B cell (primary cell): Measurements from ENCODE around the gene EVA1A. TPM values are rescaled to one million over a fixed set of nuclear protein-coding genes. Genes with fewer than 3 reads are reported as not detected.

Source experiments
- ATAC-seq: fragments of 200-7000 bp; cut with Tn5 transposase; one replicate; pipeline ENCODE4 v1.10.0; 2021; ENCODE audit warnings: low read depth, mild to moderate bottlenecking, moderate number of reproducible peaks, moderate library complexity
- CTCF ChIA-PET: fragments of 350-600 bp; sonication (Branson Sonifier 250); formaldehyde crosslinking; loops from one replicate; lab custom pipeline; 2021; ENCODE audit warnings: antibody characterized with exemption, inconsistent platforms; lab: Charles Lee
- POLR2A ChIA-PET: fragments of 350-600 bp; sonication (Branson Sonifier 250); formaldehyde crosslinking; loops from one replicate; lab custom pipeline; 2021; ENCODE audit warnings: antibody characterized with exemption; lab: Charles Lee
- DNase-seq: peaks from one replicate; pipeline ENCODE4 v3.0.0; 2013
- H2AFZ ChIP-seq: 2 replicates; pipeline ENCODE4 v1.6.1; 2012; ENCODE audit warnings: mild to moderate bottlenecking, low read depth, low read length; ENCODE audit not compliant: insufficient read depth, poor library complexity, severe bottlenecking
- H3K27ac ChIP-seq, 2 donors: 1 replicate in 1 of 2; 2 replicates in 1 of 2; pipeline ENCODE4 v1.5.1; 2012 to 2013; ENCODE audit warnings: low read length in 2 of 2, mild to moderate bottlenecking in 2 of 2, moderate library complexity in 1 of 2
- H3K27me3 ChIP-seq, 4 experiments: fragments of 200-600 bp in 1 of 4; sonication (generic) in 1 of 4; replicated peaks in 1 of 4; 1 replicate in 2 of 4; 2 replicates in 2 of 4; pipeline versions ENCODE4 v1.6.1 to v1.7.0; 2013 to 2016; ENCODE audit warnings: low read length in 3 of 4, mild to moderate bottlenecking in 2 of 4, mixed read lengths in 1 of 4, moderate library complexity in 1 of 4; ENCODE audit not compliant: insufficient read depth in 4 of 4, control insufficient read depth in 3 of 4; ENCODE audit errors: control extremely low read depth in 1 of 4
- H3K36me3 ChIP-seq, 2 experiments: replicated peaks in 1 of 2; 1 replicate in 1 of 2; 2 replicates in 1 of 2; pipeline versions ENCODE4 v1.6.1 to v1.7.1; 2013; ENCODE audit warnings: low read length in 1 of 2; ENCODE audit not compliant: insufficient read depth in 2 of 2, control insufficient read depth in 1 of 2; ENCODE audit errors: control extremely low read depth in 1 of 2, extremely low read depth in 1 of 2
- H3K4me1 ChIP-seq, 2 donors: fragments of 200-600 bp in 1 of 2; sonication (generic) in 1 of 2; 1 replicate in 1 of 2; 2 replicates in 1 of 2; pipeline versions ENCODE4 v1.5.1 to v1.6.1; 2013 to 2017; ENCODE audit warnings: low read length in 2 of 2; ENCODE audit not compliant: control insufficient read depth in 2 of 2, insufficient read depth in 2 of 2
- H3K4me2 ChIP-seq: replicated peaks from 2 replicates; pipeline ENCODE3; 2012; ENCODE audit warnings: mild to moderate bottlenecking, low read depth, low read length; ENCODE audit not compliant: poor library complexity, severe bottlenecking
- H3K4me3 ChIP-seq, 5 experiments: fragments of 200-600 bp in 1 of 5; sonication (generic) in 1 of 5; 1 replicate in 3 of 5; 2 replicates in 2 of 5; pipeline versions ENCODE4 v1.5.1 to v1.7.0; 2011 to 2016; ENCODE audit warnings: low read length in 4 of 5, mild to moderate bottlenecking in 4 of 5, low read depth in 2 of 5, control low read depth in 1 of 5, moderate library complexity in 1 of 5; ENCODE audit not compliant: insufficient read depth in 1 of 5; ENCODE audit errors: control extremely low read depth in 1 of 5, extremely low read depth in 1 of 5
- H3K79me2 ChIP-seq: fragments of 200-600 bp; sonication (generic); one replicate; pipeline ENCODE4 v1.6.0; 2016; ENCODE audit warnings: low read length; ENCODE audit not compliant: control insufficient read depth, insufficient read depth
- H3K9ac ChIP-seq: fragments of 200-600 bp; sonication (generic); 2 replicates; pipeline ENCODE4 v1.6.1; 2017; ENCODE audit warnings: mild to moderate bottlenecking, low read length, moderate library complexity
- H3K9me3 ChIP-seq, 3 donors: one replicate each; pipeline versions ENCODE4 v1.6.1 to v1.7.1; 2013; ENCODE audit warnings: low read length in 2 of 3; ENCODE audit not compliant: control insufficient read depth in 2 of 3, insufficient read depth in 1 of 3; ENCODE audit errors: control extremely low read depth in 1 of 3
- H4K20me1 ChIP-seq: 2 replicates; pipeline ENCODE4 v1.6.0; 2012; ENCODE audit warnings: mild to moderate bottlenecking, low read length; ENCODE audit not compliant: insufficient read depth, control insufficient read depth, poor library complexity, severe bottlenecking
- H3K27ac Mint-ChIP-seq: one replicate; pipeline ENCODE4 v1.8.0; 2021; ENCODE audit warnings: mixed read lengths
- H3K27me3 Mint-ChIP-seq: one replicate; pipeline ENCODE4 v1.8.0; 2021; ENCODE audit warnings: mixed read lengths
- H3K4me1 Mint-ChIP-seq: one replicate; pipeline ENCODE4 v1.8.0; 2021; ENCODE audit warnings: mixed read lengths
- H3K4me3 Mint-ChIP-seq: one replicate; pipeline ENCODE4 v1.8.0; 2021; ENCODE audit warnings: mixed read lengths
- H3K9me3 Mint-ChIP-seq: one replicate; pipeline ENCODE4 v1.8.0; 2022; ENCODE audit warnings: mixed read lengths; ENCODE audit not compliant: insufficient read depth
- EZH2 ChIP-seq: IDR thresholded peaks from 2 replicates; pipeline ENCODE4 v1.6.1; 2012; ENCODE audit warnings: borderline replicate concordance, low read depth, mild to moderate bottlenecking, moderate library complexity, low read length; ENCODE audit not compliant: insufficient read depth, poor library complexity, severe bottlenecking
- WGBS: methylation state at CpG from one replicate; pipeline ENCODE4 v1.1.5; 2013; ENCODE audit warnings: missing lambda C conversion rate; ENCODE audit not compliant: insufficient coverage; 5-methylcytosine and 5-hydroxymethylcytosine counted together
- intact Hi-C: fragments of 100-400 bp; cut with micrococcal nuclease; formaldehyde crosslinking; loops from one replicate; pipeline ENCODE4 v1.10.0; 2022
- polyA plus RNA-seq: library from polyadenylated mRNA; depleted of rRNA; stranded (reverse); fragments of >200 nt; gene quantifications from 2 replicates; pipeline ENCODE4 v1.2.3, GENCODE V29; 2012
- total RNA-seq, 2 donors: library from RNA; stranded (reverse); fragments of 120-200 nt in 1 of 2; gene quantifications; 1 replicate in 1 of 2; 2 replicates in 1 of 2; pipeline versions ENCODE4 v1.2.3 to v1.2.4, GENCODE V29; 2013 to 2022
- TF ChIP-seq, protein P1 (sequence below): fragments of 200-600 bp; IDR thresholded peaks from one replicate; pipeline ENCODE4 v1.8.0; 2022; ENCODE audit warnings: antibody characterized with exemption, mild to moderate bottlenecking

EVA1A gene
- total and polyA plus RNA-seq, 2 donors (not counting 1 experiment from before 2014, with no cell fraction given) = not detected

DNA sequence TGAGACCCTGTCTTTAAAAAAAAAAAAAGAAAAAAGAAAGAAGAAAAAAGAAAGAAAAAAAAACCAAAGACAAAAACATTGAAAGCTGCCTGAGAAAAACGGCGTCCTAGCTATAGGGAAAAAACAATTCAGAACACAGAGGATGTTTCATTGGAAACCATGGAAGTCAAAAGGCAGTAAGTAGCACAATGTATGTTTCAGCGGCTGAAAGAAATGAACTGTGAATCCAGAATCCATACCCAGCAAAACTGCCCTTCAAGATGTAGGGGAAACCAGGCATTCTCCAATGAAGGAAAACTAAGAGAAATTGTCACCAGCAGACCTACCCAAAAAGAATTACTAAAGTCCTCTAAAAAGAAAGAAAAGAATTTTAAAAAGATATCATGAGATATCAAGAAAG is 27.6 kb downstream of the EVA1A start:
- no peaks in the 10 kb centered on the region for H3K79me2 ChIP-seq
- no peak for TF ChIP-seq EZH2
- TF ChIP-seq, protein P1, sequence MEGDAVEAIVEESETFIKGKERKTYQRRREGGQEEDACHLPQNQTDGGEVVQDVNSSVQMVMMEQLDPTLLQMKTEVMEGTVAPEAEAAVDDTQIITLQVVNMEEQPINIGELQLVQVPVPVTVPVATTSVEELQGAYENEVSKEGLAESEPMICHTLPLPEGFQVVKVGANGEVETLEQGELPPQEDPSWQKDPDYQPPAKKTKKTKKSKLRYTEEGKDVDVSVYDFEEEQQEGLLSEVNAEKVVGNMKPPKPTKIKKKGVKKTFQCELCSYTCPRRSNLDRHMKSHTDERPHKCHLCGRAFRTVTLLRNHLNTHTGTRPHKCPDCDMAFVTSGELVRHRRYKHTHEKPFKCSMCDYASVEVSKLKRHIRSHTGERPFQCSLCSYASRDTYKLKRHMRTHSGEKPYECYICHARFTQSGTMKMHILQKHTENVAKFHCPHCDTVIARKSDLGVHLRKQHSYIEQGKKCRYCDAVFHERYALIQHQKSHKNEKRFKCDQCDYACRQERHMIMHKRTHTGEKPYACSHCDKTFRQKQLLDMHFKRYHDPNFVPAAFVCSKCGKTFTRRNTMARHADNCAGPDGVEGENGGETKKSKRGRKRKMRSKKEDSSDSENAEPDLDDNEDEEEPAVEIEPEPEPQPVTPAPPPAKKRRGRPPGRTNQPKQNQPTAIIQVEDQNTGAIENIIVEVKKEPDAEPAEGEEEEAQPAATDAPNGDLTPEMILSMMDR = no peak
- no peak for ATAC-seq

GRCh38 chr2:75532488-75532887 is 28.3 kb downstream of the EVA1A start:
- TF ChIP-seq EZH2 = no peak
- TF ChIP-seq, protein P1 = no peak
- H4K20me1 ChIP-seq = no peaks in the 10 kb centered on the region
- peaks cover 45% of the 10 kb centered on the region for H3K27me3 Mint-ChIP-seq
- no peaks in the 10 kb centered on the region for H3K79me2 ChIP-seq
- no peak overlapping the region for H3K4me3 ChIP-seq
- H3K4me2 ChIP-seq = no peak overlapping the region
- WGBS = no CpG with 5 or more reads among the region's 1 CpG
- ChIA-PET POLR2A (no interaction called here), CTCF (interaction anchor here (0.5 kb wide), 1 partner anchor 934 kb away, joined by 3 read pairs; no protein-coding TSS in a partner anchor)
- peaks cover 0 to 5% (median 0%) of the 10 kb centered on the region in 4 experiments for H3K27me3 ChIP-seq
- no peak overlapping the region for H3K27ac Mint-ChIP-seq
- no peak overlapping the region for H2AFZ ChIP-seq
- ATAC-seq (no peak), DNase-seq (no peak)
- no peaks in the 10 kb centered on the region for H3K4me1 Mint-ChIP-seq
- no peaks in the 10 kb centered on the region for H3K9me3 ChIP-seq
- no peaks in the 10 kb centered on the region for H3K4me1 ChIP-seq
- no peaks in the 10 kb centered on the region for H3K36me3 ChIP-seq
- no peaks in the 10 kb centered on the region for H3K9me3 Mint-ChIP-seq
- intact Hi-C loops = no loop called here
- H3K4me3 Mint-ChIP-seq = no peak overlapping the region
- no peak overlapping the region for H3K9ac ChIP-seq
- H3K27ac ChIP-seq = no peak overlapping the region

More for the DNA sequence above, 27.6 kb downstream of the EVA1A start:
- Histone ChIP-seq H3K36me3 (no peaks in the 10 kb centered on the region), H3K4me2 (no peak overlapping the region), H3K27ac (no peak overlapping the region), H3K4me3 (no peak overlapping the region), H3K9ac (no peak overlapping the region), H4K20me1 (no peaks in the 10 kb centered on the region), H3K4me1 (no peaks in the 10 kb centered on the region), H3K9me3 (no peaks in the 10 kb centered on the region), H3K27me3 (peaks cover 0 to 4% (median 0%) of the 10 kb centered on the region in 4 experiments), H2AFZ (no peak overlapping the region)
- CTCF ChIA-PET = no interaction called here
- H3K27ac Mint-ChIP-seq = no peak overlapping the region
- H3K27me3 Mint-ChIP-seq = peaks cover 39% of the 10 kb centered on the region
- H3K4me3 Mint-ChIP-seq = no peak overlapping the region
- WGBS = no CpG with 5 or more reads among the region's 3 CpGs
- DNase-seq = no peak
- POLR2A ChIA-PET = no interaction called here
- no peaks in the 10 kb centered on the region for H3K4me1 Mint-ChIP-seq
- intact Hi-C loops = no loop called here
- no peaks in the 10 kb centered on the region for H3K9me3 Mint-ChIP-seq
